Stimulated activated CD8-positive, alpha-beta memory T cell treated with anti-CD3 and anti-CD28 coated beads, Interleukin-2, amount 100 ng/mL, for 1 hour (primary cell): ENCODE data around the gene OMP.
"Not testable (repeated sequence)": the region's sequence is repeated elsewhere in the genome, so short reads cannot be mapped to it uniquely, and the experiment has no call there.

Experiments
- DNase-seq, 2 donors: peaks; one replicate each; pipeline ENCODE4 v3.0.0-alpha.2; 2020; ENCODE audit warnings: low read depth in 2 of 2

OMP gene

GRCh38 chr11:77102246-77103210, at the start of gene OMP:
Gene OMP (plus strand): TSS chr11:77102840. CDS start chr11:77102840, 0 bp downstream.
- no peak for DNase-seq

GRCh38 chr11:77053217-77054015, 49.2 kb upstream of the OMP start:
- DNase-seq: no peak

DNA sequence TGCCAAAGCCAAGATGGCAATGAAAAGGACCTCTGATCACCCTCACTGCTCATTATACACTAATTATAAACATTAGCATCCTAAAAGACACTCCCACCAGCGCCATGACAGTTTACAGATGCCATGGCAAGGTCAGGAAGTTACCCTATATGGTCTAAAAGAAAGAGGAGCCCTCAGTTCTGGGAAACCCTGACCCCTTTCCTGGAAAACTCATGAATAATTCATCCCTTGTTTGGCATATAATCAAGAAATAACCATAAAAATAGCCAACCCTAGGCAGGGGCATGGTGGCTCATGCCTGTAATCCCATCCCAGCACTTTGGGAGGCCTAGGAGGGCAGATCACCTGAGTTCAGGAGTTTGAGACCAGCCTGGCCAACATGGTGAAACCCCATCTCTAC, 48.6 kb upstream of the OMP start:
- no peak for DNase-seq

DNA sequence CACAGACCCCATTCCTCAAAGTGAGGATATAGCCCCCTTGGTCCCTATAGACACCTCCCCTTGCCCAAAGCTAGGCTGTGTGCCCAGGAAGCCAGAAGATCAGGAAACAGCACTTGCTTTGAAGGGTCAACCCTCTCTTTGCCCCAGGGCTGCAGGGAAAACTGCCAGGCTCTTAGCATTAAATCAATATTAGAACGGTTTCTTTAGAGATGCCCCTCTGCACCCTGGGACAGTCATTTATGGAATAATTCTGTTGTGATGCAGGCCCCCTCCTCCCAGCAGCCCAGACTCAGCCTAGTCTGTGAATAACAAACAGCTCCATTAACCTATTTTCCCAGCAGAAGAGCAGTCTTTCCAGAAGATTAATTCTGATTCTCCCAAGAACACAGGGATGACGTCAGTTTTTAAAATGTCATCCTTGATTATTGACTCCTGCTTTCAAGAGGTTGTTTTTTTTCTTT, 47.5 kb upstream of the OMP start:
- no peak for DNase-seq

GRCh38 chr11:77055913-77056312, 46.7 kb upstream of the OMP start:
- no peak for DNase-seq

DNA sequence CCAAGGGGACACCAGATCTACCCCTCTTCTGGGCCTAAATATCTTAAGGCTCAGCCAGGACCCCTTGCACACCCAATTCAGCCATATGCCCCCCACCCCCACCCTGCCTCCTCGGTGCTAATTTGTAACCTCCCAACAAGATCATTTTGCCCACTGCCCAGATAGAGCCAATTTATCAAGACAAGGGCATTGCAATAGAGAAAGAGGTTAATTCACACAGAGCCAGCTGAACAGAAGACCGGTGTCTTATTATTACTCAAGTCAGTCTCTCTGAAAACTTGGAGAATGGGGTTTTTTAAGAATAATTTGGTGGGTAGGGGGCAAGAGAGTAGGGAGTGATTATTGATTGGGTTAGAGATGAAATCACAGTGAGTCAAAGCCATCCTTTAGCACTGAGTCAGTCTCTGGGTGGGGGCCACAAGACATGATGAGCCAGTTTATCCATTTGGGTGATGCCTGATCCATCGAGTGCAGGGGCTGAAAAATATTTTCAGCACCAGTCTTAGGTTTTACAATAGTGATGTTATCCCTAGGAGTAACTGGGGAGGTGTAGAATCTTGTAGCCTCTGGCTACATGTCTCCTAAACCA, 45.7 kb upstream of the OMP start:
- no peak for DNase-seq

DNA sequence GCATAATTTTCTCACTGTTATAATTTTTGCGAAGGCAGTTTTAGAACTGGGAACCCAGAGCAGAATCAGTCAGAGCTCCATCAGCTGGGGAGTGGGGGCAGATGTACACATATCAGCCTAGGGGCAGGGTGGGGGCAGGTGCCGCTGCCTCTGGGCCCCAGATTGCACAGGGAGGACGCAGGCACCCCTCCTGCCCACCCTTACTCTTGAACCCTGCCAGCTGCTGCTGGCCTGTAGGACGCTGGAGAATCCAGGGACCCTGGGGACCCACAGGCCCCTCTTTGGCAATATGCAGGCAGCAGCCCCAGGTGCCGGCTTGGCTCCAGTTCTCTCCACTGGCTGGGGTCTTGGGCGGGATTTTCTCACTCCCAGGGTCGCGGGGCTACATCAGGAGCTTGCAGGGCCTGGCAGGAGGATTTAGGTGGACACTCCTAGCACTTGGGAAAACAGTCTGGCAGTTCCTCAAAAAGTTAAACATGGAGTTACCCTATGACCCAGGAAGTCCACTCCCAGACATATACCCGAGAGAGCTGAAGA, 44.6 kb upstream of the OMP start:
- DNase-seq: no peak

DNA sequence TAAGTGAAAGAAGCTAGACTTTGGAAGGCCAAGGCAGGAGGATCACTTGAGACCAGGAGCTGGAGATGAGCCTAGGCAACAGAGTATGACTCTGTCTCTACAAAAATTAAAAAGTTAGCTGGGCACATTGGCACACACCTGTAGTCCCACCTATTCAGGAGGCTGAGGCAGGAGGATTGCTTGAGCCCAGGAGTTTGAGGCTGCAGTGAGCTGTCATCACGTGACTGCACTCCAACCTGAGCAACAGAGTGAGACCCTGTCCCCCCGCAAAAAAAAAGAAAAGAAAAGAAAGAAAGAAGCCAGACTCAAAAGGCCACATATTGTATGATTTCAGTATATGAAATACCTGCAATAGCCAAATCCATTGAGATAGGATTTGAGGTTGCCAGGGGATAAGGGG, 43.7 kb upstream of the OMP start:
- DNase-seq: no peak

- DNase-seq: no peak
These were observed 42.8 kb upstream of the OMP start for GRCh38 chr11:77059806-77060205.

DNA sequence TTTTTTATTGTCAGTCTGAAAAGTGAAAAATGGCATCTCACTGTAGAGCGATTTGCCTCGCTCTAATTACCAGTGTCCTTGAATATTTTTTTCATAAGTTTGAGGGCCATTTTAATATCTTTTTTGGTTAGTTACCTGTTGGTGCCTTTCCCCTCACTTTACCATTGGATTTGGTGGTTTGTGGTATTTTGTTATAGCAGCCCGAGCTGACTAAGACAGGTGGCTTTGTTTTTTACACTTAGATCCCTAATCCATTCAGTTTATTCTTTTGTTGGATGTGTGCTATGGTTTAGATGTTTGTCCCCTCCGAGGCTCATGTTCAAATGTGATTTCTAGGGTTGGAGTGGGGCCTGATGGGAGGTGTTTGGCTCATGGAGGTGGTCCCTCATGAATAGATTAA, 42.4 kb upstream of the OMP start:
- DNase-seq: no peak

DNA sequence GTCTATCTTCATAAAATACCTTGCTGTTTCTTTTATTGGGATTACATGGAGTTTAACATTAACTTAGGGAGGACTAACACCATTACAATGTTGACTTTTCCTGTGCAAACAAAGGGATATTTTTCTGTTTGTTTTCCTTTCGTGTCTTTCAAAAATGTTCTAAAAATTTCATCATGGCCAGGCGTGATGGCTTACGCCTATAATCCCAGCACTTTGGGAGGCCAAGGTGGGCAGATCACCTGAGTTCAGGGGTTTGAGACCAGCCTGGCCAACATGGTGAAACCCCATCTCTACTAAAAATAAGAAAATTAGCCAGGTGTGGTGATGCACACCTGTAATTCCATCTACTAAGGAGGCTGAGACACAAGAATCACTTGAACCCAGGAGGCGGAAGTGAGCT, 41.4 kb upstream of the OMP start:
- not testable (repeated sequence) for DNase-seq

GRCh38 chr11:77062924-77063323, 39.7 kb upstream of the OMP start:
- no peak for DNase-seq

DNA sequence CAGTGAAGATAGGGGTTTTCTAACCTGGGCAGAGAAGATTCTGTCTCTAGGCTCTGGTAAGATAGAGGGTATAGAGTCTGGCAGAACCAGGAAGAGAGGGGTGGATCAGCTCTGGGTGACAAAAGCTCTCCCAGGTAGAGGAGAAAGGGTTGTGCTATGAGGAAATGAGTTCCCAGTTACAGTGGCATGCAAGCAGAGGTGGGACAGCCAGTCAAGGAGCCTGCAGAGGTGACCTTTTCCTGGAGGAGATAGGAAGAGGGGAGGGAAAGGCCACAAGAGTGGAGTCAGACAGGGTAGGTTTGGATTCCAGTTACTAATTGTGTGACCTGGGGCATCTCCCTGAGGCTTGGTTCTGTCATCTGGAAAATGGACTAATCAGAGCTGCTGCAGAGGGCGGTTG, 39.2 kb upstream of the OMP start:
- DNase-seq: no peak

GRCh38 chr11:77063861-77064260, 38.8 kb upstream of the OMP start:
- no peak for DNase-seq

DNA sequence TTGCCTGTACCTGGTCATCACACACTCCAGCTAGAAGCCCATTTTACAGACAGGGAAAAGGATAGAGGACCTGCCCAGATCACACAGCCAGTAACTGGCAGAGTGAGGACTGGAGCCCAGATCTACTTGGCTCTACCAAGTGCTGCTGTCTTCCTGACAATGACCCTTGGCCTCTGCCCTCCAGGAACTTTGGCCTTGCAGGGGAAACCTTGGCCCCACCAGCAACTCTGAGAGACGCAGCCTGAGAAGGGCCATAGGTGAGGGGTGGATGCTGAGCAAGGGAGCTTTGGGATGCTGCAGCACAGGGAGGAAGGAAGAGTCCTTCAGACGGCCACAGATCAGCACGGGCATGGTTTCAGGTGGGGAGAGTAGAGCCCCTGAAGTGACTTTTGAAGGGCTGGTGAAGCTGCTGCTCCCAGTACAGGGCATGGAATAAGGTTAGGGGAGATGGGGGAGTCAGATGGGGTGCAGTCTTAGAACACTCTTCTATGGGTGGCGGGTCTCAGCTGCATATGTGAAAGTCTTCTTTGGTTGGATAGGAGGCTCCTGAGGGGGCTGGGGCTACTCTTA, 37.9 kb upstream of the OMP start:
- DNase-seq: no peak

DNA sequence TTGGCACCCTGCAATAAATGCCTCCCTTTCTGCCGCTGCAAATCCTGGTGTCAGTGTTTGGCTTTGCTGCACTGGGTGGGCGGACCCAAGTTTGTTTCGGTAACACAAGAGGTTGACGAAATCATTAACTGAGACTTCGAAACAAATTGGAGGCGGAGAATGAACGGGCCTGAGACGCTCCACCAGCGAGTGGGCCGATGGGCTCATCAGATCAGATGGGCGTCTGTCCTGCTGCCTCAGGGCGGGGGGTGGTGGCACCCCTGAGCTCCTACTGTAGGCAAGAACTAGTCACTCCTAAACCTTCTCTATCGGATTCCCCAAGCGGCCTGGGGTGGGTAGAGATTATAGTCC, 36.8 kb upstream of the OMP start:
- no peak for DNase-seq

GRCh38 chr11:77066229-77067042, 36.2 kb upstream of the OMP start, which contains the start of gene CAPN5:
Gene CAPN5 (plus strand): TSS chr11:77066971. CDS start chr11:77084887, 17,916 bp downstream.
- peak; percentile 70 to 81 for DNase-seq

- no peak for DNase-seq
These were observed 34.7 kb upstream of the OMP start for GRCh38 chr11:77067861-77068443.

DNA sequence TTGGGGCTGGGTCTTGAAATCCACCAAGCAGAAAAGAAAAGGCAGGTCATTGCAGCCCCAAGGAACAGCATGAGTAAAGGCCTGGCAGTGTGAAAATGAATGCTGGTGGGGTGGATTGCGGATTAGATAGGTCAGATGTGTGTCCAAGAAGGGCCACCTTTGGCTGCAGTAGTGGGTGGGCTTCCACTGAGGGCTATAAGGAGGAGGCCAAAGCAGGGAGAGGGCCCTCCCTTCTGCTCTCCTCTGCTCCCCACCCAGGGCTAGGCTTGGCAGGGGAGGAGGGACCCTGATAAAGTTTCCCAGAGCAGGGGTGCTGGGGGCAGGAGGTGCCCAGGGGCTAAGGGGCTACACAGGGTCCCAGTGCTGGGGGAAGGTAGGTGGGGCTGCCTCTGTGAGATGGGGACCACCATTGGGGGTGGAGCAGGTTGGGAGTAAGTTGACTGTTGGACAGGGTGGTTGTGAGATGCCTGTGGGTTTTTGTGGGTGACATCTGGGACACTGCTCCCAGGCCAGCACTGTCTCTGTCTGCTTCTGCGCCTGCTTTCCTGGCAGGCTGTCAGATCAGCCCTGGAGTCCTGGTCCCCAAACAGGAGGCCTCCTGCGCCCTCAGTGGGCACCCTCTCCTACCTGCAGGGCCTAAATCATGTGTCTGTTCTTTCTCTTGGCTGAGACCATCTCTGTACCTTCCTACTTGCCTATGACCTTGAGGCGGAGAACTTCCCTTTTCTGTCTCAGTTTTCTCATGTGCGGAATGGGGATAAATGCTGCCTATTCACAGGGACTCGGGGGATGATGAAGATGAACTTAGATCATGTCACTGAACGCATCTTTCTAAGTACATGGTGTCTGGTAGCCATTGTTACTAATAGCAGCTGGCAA, 33.9 kb upstream of the OMP start:
- DNase-seq: no peak
